Lung (tissue), 12 donors: ENCODE data around the gene NECAP2. TPM values are rescaled to one million over a fixed set of nuclear protein-coding genes. Genes with fewer than 3 reads are reported as not detected.

ENCODE experiments used
- ATAC-seq: fragments of 200-7000 bp; cut with Tn5 transposase; one replicate; pipeline ENCODE4 v1.9.1; 2020; ENCODE audit warnings: moderate number of reproducible peaks; ENCODE audit not compliant: insufficient read depth, low FRiP score
- DNase-seq, 3 donors: peaks; one replicate each; pipeline ENCODE4 v3.0.0-alpha.2; 2013 to 2017
- H3K27ac ChIP-seq, 2 donors: one replicate each; pipeline ENCODE4 v1.5.1; 2013; ENCODE audit warnings: mild to moderate bottlenecking in 2 of 2, moderate library complexity in 2 of 2, control low read depth in 1 of 2, inconsistent platforms in 1 of 2, low read depth in 1 of 2, low read length in 1 of 2
- H3K27me3 ChIP-seq, 3 donors: one replicate each; pipeline ENCODE4 v1.5.1; 2013; ENCODE audit warnings: low read length in 2 of 3; ENCODE audit not compliant: control insufficient read depth in 3 of 3, insufficient read depth in 3 of 3
- H3K36me3 ChIP-seq, 4 donors: one replicate each; pipeline ENCODE4 v1.5.1; 2013; ENCODE audit warnings: low read length in 4 of 4, mild to moderate bottlenecking in 1 of 4, moderate library complexity in 1 of 4; ENCODE audit not compliant: control insufficient read depth in 4 of 4, insufficient read depth in 4 of 4
- H3K4me1 ChIP-seq, 5 donors: one replicate each; pipeline ENCODE4 v1.5.1; 2013; ENCODE audit warnings: low read length in 5 of 5, mild to moderate bottlenecking in 2 of 5, moderate library complexity in 1 of 5; ENCODE audit not compliant: control insufficient read depth in 5 of 5, insufficient read depth in 5 of 5
- H3K4me3 ChIP-seq: one replicate; pipeline ENCODE4 v1.5.1; 2013; ENCODE audit warnings: mild to moderate bottlenecking, control low read depth, moderate library complexity
- H3K9ac ChIP-seq, 2 donors: one replicate each; pipeline ENCODE4 v1.5.1; 2013; ENCODE audit warnings: low read length in 2 of 2, control low read depth in 1 of 2; ENCODE audit not compliant: insufficient read depth in 1 of 2
- H3K9me3 ChIP-seq, 4 donors: one replicate each; pipeline ENCODE4 v1.5.1; 2013; ENCODE audit warnings: low read length in 3 of 4, mild to moderate bottlenecking in 1 of 4, moderate library complexity in 1 of 4; ENCODE audit not compliant: control insufficient read depth in 4 of 4, insufficient read depth in 3 of 4
- CTCF ChIP-seq: IDR thresholded peaks from 2 replicates; pipeline ENCODE4 v1.5.1; 2012; ENCODE audit warnings: mild to moderate bottlenecking; ENCODE audit errors: control extremely low read depth, extremely low read depth
- WGBS, 2 donors: extraction: QIAGEN DNeasy Blood & Tissue Kit; methylation state at CpG; one replicate each; pipeline ENCODE4 v1.1.7; 2013; 5-methylcytosine and 5-hydroxymethylcytosine counted together
- polyA plus RNA-seq, 2 donors: library from polyadenylated mRNA; stranded (reverse); fragments of 200-250 nt; gene quantifications; one replicate each; pipeline ENCODE4 v1.2.1, GENCODE V29; 2013
- total RNA-seq, 2 donors: library from RNA; depleted of rRNA in 1 of 2; stranded (reverse); fragments of >200 nt in 1 of 2; gene quantifications; one replicate each; pipeline ENCODE4 v1.2.1, GENCODE V29; 2014 to 2021
- donor health status: control.
- donor health status: control.
- donor health status: Bipolar disorder and iron deficiency.
- donor health status: healthy.
- donor health status: DM: yes; HTN: yes; CAD: no.

The NECAP2 gene
- total and polyA plus RNA-seq, 4 donors: 42.8 to 83.8 (median 76.9) TPM

GRCh38 chr1:16442265-16442664 lies 1.7 kb downstream of the NECAP2 start:
- TF ChIP-seq CTCF: no peak
- DNase-seq (no peak), ATAC-seq (no peak)
- H3K4me1 ChIP-seq: peaks cover 0 to 13% (median 5%) of the 10 kb centered on the region in 5 donors
- no peak overlapping the region for H3K9ac ChIP-seq
- peaks cover 4 to 29% (median 20%) of the 10 kb centered on the region in 4 donors for H3K36me3 ChIP-seq
- WGBS, 2 donors: 87 to 89% methylated on average over 7 of the region's 7 CpGs
- H3K9me3 ChIP-seq: no peaks in the 10 kb centered on the region
- H3K27ac ChIP-seq: peak overlapping the region in 1 of 2 donors; percentile 9
- no peak overlapping the region for H3K4me3 ChIP-seq
- no peaks in the 10 kb centered on the region for H3K27me3 ChIP-seq

DNA sequence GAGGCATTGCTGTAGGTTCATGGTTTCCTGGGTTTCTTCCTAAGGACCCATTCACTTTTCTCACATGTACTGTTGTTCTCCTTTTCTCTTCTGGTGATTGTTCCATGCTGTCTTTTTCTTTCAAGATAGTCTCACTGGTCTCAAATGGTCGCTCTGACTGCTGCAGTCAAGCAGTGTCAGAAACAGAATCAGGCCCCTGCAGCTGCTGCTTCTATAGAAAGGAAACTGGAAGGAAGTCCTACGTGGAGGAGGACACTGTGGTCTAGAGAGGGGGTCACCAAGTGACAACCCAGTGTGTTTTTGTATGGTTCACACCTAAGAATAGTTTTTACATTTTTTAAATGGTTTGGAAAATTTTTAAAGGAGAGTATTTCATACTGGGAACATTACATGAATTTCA lies 2.4 kb downstream of the NECAP2 start:
- TF ChIP-seq CTCF: no peak
- Histone ChIP-seq H3K27me3 (no peaks in the 10 kb centered on the region), H3K9ac (no peak overlapping the region), H3K4me3 (no peak overlapping the region), H3K36me3 (peaks cover 4 to 36% (median 25%) of the 10 kb centered on the region in 4 donors), H3K27ac (peak overlapping the region in 1 of 2 donors; percentile 9), H3K4me1 (peaks cover 0 to 13% (median 5%) of the 10 kb centered on the region in 5 donors), H3K9me3 (no peaks in the 10 kb centered on the region)
- ATAC-seq: no peak
- 49 to 57% methylated on average over 2 of the region's 2 CpGs for WGBS, 2 donors
- no peak for DNase-seq

DNA sequence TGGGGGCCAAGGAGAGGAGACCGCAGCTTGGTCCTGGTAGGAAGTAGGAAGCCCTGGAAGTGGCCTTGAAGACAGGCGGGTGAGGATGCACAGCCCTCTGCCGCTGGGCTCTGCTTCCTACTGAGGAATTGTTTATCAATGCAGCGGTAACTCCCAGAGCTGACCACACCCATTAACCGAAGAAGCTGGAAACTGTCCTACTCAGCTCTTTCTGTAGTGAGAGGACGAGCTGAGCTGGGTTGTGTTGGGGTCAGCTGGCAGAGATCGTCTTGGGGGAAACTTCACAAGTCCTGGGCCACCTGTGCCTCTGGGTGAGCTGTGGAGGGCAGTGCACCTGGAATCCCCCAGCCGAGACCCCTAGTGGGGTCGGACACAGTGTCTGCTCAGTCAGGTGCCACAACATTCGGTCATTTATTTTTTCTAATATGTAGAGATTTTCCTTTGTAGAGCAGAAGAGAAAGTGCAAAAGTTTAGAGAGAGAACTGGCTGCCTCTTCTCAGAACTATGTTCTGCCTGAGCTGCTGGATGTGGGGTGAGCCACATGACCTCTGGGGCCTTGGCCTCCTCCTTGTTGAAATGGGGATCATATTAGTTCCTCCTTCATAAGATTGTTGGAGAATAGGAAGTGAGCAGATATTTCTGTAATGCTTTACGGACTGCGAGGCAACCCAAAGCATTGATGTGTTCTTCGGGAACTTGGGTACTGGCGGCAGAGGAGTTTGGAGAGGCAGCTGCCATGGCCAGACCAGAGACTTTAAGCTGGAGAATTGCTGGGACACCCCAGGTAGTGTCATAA lies 3.6 kb downstream of the NECAP2 start:
- DNase-seq (peak in 1 of 3 donors; percentile 18), ATAC-seq (no peak)
- peaks cover 4 to 47% (median 38%) of the 10 kb centered on the region in 4 donors for H3K36me3 ChIP-seq
- 69 to 70% methylated on average over 14 of the region's 14 CpGs for WGBS, 2 donors
- H3K4me1 ChIP-seq: peaks cover 0 to 13% (median 5%) of the 10 kb centered on the region in 5 donors
- no peak overlapping the region for H3K9ac ChIP-seq
- H3K27me3 ChIP-seq: no peaks in the 10 kb centered on the region
- no peak for TF ChIP-seq CTCF
- H3K4me3 ChIP-seq: no peak overlapping the region
- H3K27ac ChIP-seq: peak overlapping the region in 1 of 2 donors; percentile 7
- no peaks in the 10 kb centered on the region for H3K9me3 ChIP-seq
